Adrenal gland (tissue), 19 donors: ENCODE results near the gene KLF11. TPM values are rescaled to one million over a fixed set of nuclear protein-coding genes. Genes with fewer than 3 reads are reported as not detected.

Experiments
- DNase-seq, 7 donors: peaks; one replicate each; pipeline ENCODE4 v3.0.0-alpha.2; 2019 to 2020
- H3K27ac ChIP-seq, 5 donors: fragments of 200-600 bp; sonication (generic) in 4 of 5; 1 replicate in 3 of 5; 2 replicates in 2 of 5; pipeline versions ENCODE4 v1.5.1 to v1.8.0; 2016 to 2020; ENCODE audit warnings: mild to moderate bottlenecking in 1 of 5
- H3K27me3 ChIP-seq: fragments of 200-600 bp; 2 replicates; pipeline ENCODE4 v1.8.0; 2021
- H3K36me3 ChIP-seq, 2 donors: fragments of 200-600 bp; replicated peaks in 1 of 2; 1 replicate in 1 of 2; 2 replicates in 1 of 2; pipeline versions ENCODE4 v1.5.1 to v1.8.0; 2018 to 2022
- H3K4me1 ChIP-seq, 2 donors: fragments of 200-600 bp; replicated peaks in 1 of 2; 1 replicate in 1 of 2; 2 replicates in 1 of 2; pipeline versions ENCODE4 v1.5.1 to v1.8.0; 2018 to 2021
- H3K4me3 ChIP-seq, 4 donors: fragments of 200-600 bp; sonication (generic) in 3 of 4; one replicate each; pipeline ENCODE4 v1.5.1; 2016 to 2018
- H3K9me3 ChIP-seq, 3 donors: fragments of 200-600 bp; sonication (generic) in 1 of 3; replicated peaks in 1 of 3; 1 replicate in 2 of 3; 2 replicates in 1 of 3; pipeline versions ENCODE4 v1.5.1 to v1.8.0; 2016 to 2021
- CTCF ChIP-seq, 6 experiments: fragments of 450-650 bp in 4 of 6; fragments of 200-600 bp in 2 of 6; sonication (generic) in 1 of 6; IDR thresholded peaks; 1 replicate in 5 of 6; 2 replicates in 1 of 6; pipeline versions ENCODE4 v1.5.1 to v1.8.0; 2016 to 2021; ENCODE audit warnings: antibody characterized with exemption in 6 of 6, mild to moderate bottlenecking in 2 of 6, moderate library complexity in 1 of 6
- POLR2A ChIP-seq, 2 donors: fragments of 450-650 bp; IDR thresholded peaks; one replicate each; pipeline ENCODE4 v1.6.1; 2017; ENCODE audit warnings: antibody characterized with exemption in 2 of 2, mild to moderate bottlenecking in 2 of 2, moderate library complexity in 1 of 2
- WGBS, 4 donors: extraction: QIAGEN DNeasy Blood & Tissue Kit in 2 of 4; methylation state at CpG; one replicate each; pipeline versions ENCODE4 v1.1.5 to v1.1.7; 2013 to 2017; 5-methylcytosine and 5-hydroxymethylcytosine counted together
- intact Hi-C, 2 donors: fragments of 100-400 bp; cut with DNase I; formaldehyde crosslinking; loops; one replicate each; pipeline versions ENCODE4 v1.14.1 to v1.15.0; 2022 to 2023
- long read RNA-seq, 10 donors: library from polyadenylated mRNA in 3 of 10; unstranded in 2 of 10; stranded (forward) in 1 of 10; transcript quantifications; one replicate each; pipeline ENCODE4 v2.0.0 and lab custom pipeline, GENCODE V29; 2021 to 2026
- polyA plus RNA-seq, 3 donors: library from polyadenylated mRNA; stranded (reverse); fragments of 200-250 nt in 2 of 3; fragments of 350-450 nt in 1 of 3; fragmentation: Illumina TruSeq in 1 of 3; extraction: RNeasy Lipid Tissue Mini Kit (QIAGEN cat#74804) in 1 of 3; gene quantifications; one replicate each; pipeline ENCODE4 v1.2.3, GENCODE V29; 2013 to 2014
- total RNA-seq, 9 donors: library from RNA; depleted of rRNA in 4 of 9; stranded (reverse); fragments of >200 nt in 4 of 9; fragments of 120-200 nt in 1 of 9; fragmentation: NEBNext Ultra II Directional in 1 of 9; extraction: Animal tissue kit (Norgen Biotek cat#: 25700) in 1 of 9; gene quantifications; one replicate each; pipeline versions ENCODE4 v1.1.0 to v1.2.4, GENCODE V29; 2013 to 2023
- donor health status: healthy with polysubstance abuse.
- donor health status: Bipolar disorder and iron deficiency.
- donor health status: DM: yes; HTN: yes; CAD: no.
- donor health status: DM: no; HTN: no; CAD: no.
- donor health status: DM: no; HTN: no; CAD: no.
- donor health status: DM: yes; HTN: yes; CAD: no.

The KLF11 gene
- total RNA-seq (10 to 100 TPM; 13.1 to 75.7 (median 26.9) TPM), polyA plus RNA-seq (10 to 100 TPM in 1 of 3 donors, 1 to 10 TPM in 2; 6.8 to 21.5 (median 8.5) TPM)
- long read RNA-seq, donor 1, full-length matches to known transcripts: 1 of 1 reads
- long read RNA-seq, donor 1, partial matches to known transcripts: 0 of 1 reads
- long read RNA-seq, donor 1, other reads (novel, unspliced or antisense): 0 of 1 reads
- long read RNA-seq, donor 2, full-length matches to known transcripts: 4 of 34 reads
- long read RNA-seq, donor 2, partial matches to known transcripts: 30 of 34 reads
- long read RNA-seq, donor 2, other reads (novel, unspliced or antisense): 0 of 34 reads
- long read RNA-seq, donor 3, full-length matches to known transcripts: 3 of 3 reads
- long read RNA-seq, donor 3, partial matches to known transcripts: 0 of 3 reads
- long read RNA-seq, donor 3, other reads (novel, unspliced or antisense): 0 of 3 reads
- long read RNA-seq, donor 4, partial matches to known transcripts: 0 of 1 reads
- long read RNA-seq, donor 4, other reads (novel, unspliced or antisense): 1 of 1 reads
- long read RNA-seq, donor 5, full-length matches to known transcripts: 37 of 43 reads
- long read RNA-seq, donor 5, partial matches to known transcripts: 6 of 43 reads
- long read RNA-seq, donor 5, other reads (novel, unspliced or antisense): 0 of 43 reads
- long read RNA-seq, donor 6, partial matches to known transcripts: 1 of 1 reads
- long read RNA-seq, donor 6, other reads (novel, unspliced or antisense): 0 of 1 reads
- long read RNA-seq, donor 7: 0 reads
- long read RNA-seq, donor 8, full-length matches to known transcripts: 4 of 4 reads
- long read RNA-seq, donor 8, partial matches to known transcripts: 0 of 4 reads
- long read RNA-seq, donor 8, other reads (novel, unspliced or antisense): 0 of 4 reads
- long read RNA-seq, donor 9: 0 reads
- long read RNA-seq, donor 10: 0 reads

- TF ChIP-seq CTCF (IDR thresholded peaks at IDR 0.05): no peak
- peak; percentile 82 to 94 for TF ChIP-seq POLR2A (IDR thresholded peaks at IDR 0.05)
- peaks cover 43 to 52% of the 10 kb centered on the region in 2 donors for H3K4me1 ChIP-seq
- 0 to 1% (median 0%) methylated on average over 27 to 104 of the region's 104 CpGs; no CpG with 5 or more reads in 1 of the 4 donors for WGBS, 4 donors
- intact Hi-C loops: no loop called here
- no peaks in the 10 kb centered on the region for H3K27me3 ChIP-seq
- peak; percentile 93 to 96 (median 95) for DNase-seq
- H3K36me3 ChIP-seq: peaks cover 0 to 23% of the 10 kb centered on the region in 2 donors
- no peaks in the 10 kb centered on the region for H3K9me3 ChIP-seq
- H3K4me3 ChIP-seq: peak within 1 kb of the TSS in 2 of 4 donors; percentile 25 to 94
- peak within 1 kb of the TSS; percentile 79 to 100 (median 96) for H3K27ac ChIP-seq
These were observed at the start of gene KLF11 for GRCh38 chr2:10043256-10043905. KLF11 (plus strand) TSS chr2:10043550; CDS start chr2:10043717, 167 bp downstream.

- TF ChIP-seq POLR2A (IDR thresholded peaks at IDR 0.05): no peak
- TF ChIP-seq CTCF (IDR thresholded peaks at IDR 0.05): no peak
- no peaks in the 10 kb centered on the region for H3K9me3 ChIP-seq
- no peaks in the 10 kb centered on the region for H3K36me3 ChIP-seq
- H3K4me1 ChIP-seq: peaks cover 12 to 35% of the 10 kb centered on the region in 2 donors
- DNase-seq: peak in 2 of 7 donors; percentile 16 to 36
- H3K27me3 ChIP-seq: no peaks in the 10 kb centered on the region
- WGBS, 4 donors: 95 to 98% (median 96%) methylated on average over 11 of the region's 11 CpGs
- intact Hi-C loops: no loop called here
- H3K4me3 ChIP-seq: no peak overlapping the region
- H3K27ac ChIP-seq: peak overlapping the region in 2 of 5 donors; percentile 42 to 64
These were observed 48.9 kb upstream of the KLF11 start for GRCh38 chr2:9994462-9994861.

- Histone ChIP-seq H3K4me3 (no peak overlapping the region), H3K27me3 (no peaks in the 10 kb centered on the region), H3K4me1 (peaks cover 12 to 35% of the 10 kb centered on the region in 2 donors), H3K27ac (peak overlapping the region in 2 of 5 donors; percentile 42 to 64), H3K36me3 (no peaks in the 10 kb centered on the region), H3K9me3 (no peaks in the 10 kb centered on the region)
- TF ChIP-seq POLR2A (IDR thresholded peaks at IDR 0.05) (no peak), CTCF (IDR thresholded peaks at IDR 0.05) (no peak)
- intact Hi-C loops: no loop called here
- 84 to 97% (median 90%) methylated on average over 5 of the region's 5 CpGs for WGBS, 4 donors
- DNase-seq: peak in 2 of 7 donors; percentile 18 to 50
These were observed 48.3 kb upstream of the KLF11 start for GRCh38 chr2:9995059-9995458.
